ENCODE measurements around the gene TEX22. TPM values are rescaled to one million over a fixed set of nuclear protein-coding genes. Genes with fewer than 3 reads are reported as not detected.

The TEX22 gene
- total RNA-seq, 1 experiment from 2014 or later: 2.6 TPM

DNA sequence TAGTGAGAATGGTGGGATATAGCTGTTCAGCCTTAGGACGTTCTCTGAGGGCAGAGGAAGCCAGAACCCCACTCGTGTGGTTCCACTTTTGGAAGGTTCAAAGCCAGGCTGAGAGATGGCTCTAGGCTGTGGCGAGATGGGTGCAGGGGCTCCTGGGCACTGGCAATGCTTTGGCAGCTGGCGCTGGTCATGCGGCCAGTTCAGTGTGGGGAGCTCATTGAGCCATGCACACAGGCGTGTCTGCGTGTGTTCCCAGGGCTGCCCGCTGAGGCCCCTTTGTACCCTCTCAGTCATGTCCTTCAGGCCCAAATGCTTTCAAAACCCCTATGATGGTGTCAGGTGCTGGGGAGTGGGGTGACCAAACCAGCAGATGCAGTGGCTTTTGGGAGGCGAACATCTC, 1.7 kb downstream of the TEX22 start:
- BruUV-seq (replicated peaks): no TSS peak
- H3K27me3 ChIP-seq (ENCODE audit: insufficient read depth, low read depth): no peaks in the 10 kb centered on the region
- peaks cover 22% of the 10 kb centered on the region for H3K36me3 ChIP-seq (ENCODE audit: low read depth)
- H3K9me3 ChIP-seq (ENCODE audit: insufficient read depth, low read depth): peaks cover 50% of the 10 kb centered on the region
- peaks cover 11% of the 10 kb centered on the region for H3K79me2 ChIP-seq (ENCODE audit: low read depth)
- ChIA-PET CTCF (no interaction called here), POLR2A (ENCODE audit: unreplicated experiment) (no interaction called here)
- H3K4me2 ChIP-seq: no peak overlapping the region
- H3F3A ChIP-seq (ENCODE audit: insufficient read depth, low read depth): peaks cover 13% of the 10 kb centered on the region; the same call in 1 of the 2 replicates
- H2AFZ ChIP-seq: no peak overlapping the region
- intact Hi-C loops (cut with micrococcal nuclease; ENCODE audit: unreplicated experiment): no loop called here
- DNase-seq: no peak
- H3K4me1 ChIP-seq (replicated peaks; ENCODE audit: insufficient read depth): peaks cover 7% of the 10 kb centered on the region; the same call in 1 of the 2 replicates
- TF ChIP-seq EZH2 (IDR thresholded peaks at IDR 0.05; ENCODE audit: low read depth): no peak
- TF ChIP-seq, protein P1, sequence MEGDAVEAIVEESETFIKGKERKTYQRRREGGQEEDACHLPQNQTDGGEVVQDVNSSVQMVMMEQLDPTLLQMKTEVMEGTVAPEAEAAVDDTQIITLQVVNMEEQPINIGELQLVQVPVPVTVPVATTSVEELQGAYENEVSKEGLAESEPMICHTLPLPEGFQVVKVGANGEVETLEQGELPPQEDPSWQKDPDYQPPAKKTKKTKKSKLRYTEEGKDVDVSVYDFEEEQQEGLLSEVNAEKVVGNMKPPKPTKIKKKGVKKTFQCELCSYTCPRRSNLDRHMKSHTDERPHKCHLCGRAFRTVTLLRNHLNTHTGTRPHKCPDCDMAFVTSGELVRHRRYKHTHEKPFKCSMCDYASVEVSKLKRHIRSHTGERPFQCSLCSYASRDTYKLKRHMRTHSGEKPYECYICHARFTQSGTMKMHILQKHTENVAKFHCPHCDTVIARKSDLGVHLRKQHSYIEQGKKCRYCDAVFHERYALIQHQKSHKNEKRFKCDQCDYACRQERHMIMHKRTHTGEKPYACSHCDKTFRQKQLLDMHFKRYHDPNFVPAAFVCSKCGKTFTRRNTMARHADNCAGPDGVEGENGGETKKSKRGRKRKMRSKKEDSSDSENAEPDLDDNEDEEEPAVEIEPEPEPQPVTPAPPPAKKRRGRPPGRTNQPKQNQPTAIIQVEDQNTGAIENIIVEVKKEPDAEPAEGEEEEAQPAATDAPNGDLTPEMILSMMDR (conservative IDR thresholded peaks at IDR 0.05): no peak
- H3K9me2 ChIP-seq (ENCODE audit: insufficient read depth): no peaks in the 10 kb centered on the region
- H4K20me1 ChIP-seq (ENCODE audit: insufficient read depth): no peaks in the 10 kb centered on the region
- H3K4me3 ChIP-seq: no peak overlapping the region
- no peak overlapping the region for H3K27ac ChIP-seq

DNA sequence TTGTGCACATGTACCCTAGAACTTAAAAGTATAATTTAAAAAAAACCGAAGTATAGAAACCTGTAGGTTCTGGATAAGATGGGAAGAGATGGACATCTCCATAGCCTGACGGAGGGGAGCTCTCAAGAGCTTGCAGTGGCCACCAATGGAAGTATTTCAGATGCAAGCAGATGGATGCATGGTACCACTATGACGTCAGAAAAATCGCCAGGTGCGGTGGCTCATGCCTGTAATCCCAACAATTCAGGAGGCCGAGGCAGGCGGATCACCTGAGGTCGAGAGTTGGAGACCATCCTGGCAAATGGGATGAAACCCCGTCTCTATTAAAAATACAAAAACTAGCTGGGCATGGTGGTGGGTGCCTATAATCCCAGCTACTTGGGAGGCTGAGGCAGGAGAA, 3.4 kb downstream of the TEX22 start:
- Histone ChIP-seq H3K4me1 (replicated peaks; ENCODE audit: insufficient read depth) (peaks cover 7% of the 10 kb centered on the region; the same call in 1 of the 2 replicates), H3K27ac (no peak overlapping the region), H3K36me3 (ENCODE audit: low read depth) (peaks cover 22% of the 10 kb centered on the region), H4K20me1 (ENCODE audit: insufficient read depth) (no peaks in the 10 kb centered on the region), H3K27me3 (ENCODE audit: insufficient read depth, low read depth) (no peaks in the 10 kb centered on the region), H3F3A (ENCODE audit: insufficient read depth, low read depth) (peaks cover 13% of the 10 kb centered on the region; the same call in 1 of the 2 replicates), H3K4me2 (no peak overlapping the region), H3K79me2 (ENCODE audit: low read depth) (peaks cover 11% of the 10 kb centered on the region), H3K4me3 (no peak overlapping the region), H3K9me3 (ENCODE audit: insufficient read depth, low read depth) (peaks cover 50% of the 10 kb centered on the region), H2AFZ (no peak overlapping the region), H3K9me2 (ENCODE audit: insufficient read depth) (no peaks in the 10 kb centered on the region)
- no peak for DNase-seq
- POLR2A ChIA-PET (ENCODE audit: unreplicated experiment): no interaction called here
- no peak for TF ChIP-seq EZH2 (IDR thresholded peaks at IDR 0.05; ENCODE audit: low read depth)
- TF ChIP-seq, protein P1 (conservative IDR thresholded peaks at IDR 0.05): no peak
- CTCF ChIA-PET: no interaction called here
- intact Hi-C loops (cut with micrococcal nuclease; ENCODE audit: unreplicated experiment): no loop called here
- no TSS peak for BruUV-seq (replicated peaks)

DNA sequence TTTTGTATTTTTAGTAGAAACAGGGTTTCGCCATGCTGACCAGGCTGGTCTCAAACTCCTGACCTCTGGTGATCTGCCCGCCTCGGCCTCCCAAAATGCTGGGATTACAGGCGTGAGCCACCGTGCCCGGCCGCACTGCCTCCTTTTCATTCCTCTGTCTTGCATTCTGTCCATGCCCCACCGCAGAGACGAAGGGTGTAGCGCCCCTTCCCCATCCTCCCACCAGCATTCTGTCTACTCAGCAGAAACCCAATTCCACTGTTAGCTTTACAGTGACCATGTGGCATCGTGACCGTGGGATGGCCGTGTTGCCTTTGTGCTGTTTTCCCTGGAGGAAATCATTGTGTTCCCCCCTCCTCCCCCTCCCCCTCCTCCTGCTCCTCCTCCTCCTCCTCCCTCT, 10.3 kb downstream of the TEX22 start:
- no peak overlapping the region for H2AFZ ChIP-seq
- H3K79me2 ChIP-seq (ENCODE audit: low read depth): no peaks in the 10 kb centered on the region
- TF ChIP-seq, protein P1 (conservative IDR thresholded peaks at IDR 0.05): no peak
- TF ChIP-seq EZH2 (IDR thresholded peaks at IDR 0.05; ENCODE audit: low read depth): no peak
- H3K27ac ChIP-seq: no peak overlapping the region
- no peak overlapping the region for H3K4me3 ChIP-seq
- intact Hi-C loops (cut with micrococcal nuclease; ENCODE audit: unreplicated experiment): no loop called here
- no peaks in the 10 kb centered on the region for H3K36me3 ChIP-seq (ENCODE audit: low read depth)
- peaks cover 26% of the 10 kb centered on the region for H3K27me3 ChIP-seq (ENCODE audit: insufficient read depth, low read depth)
- H3F3A ChIP-seq (ENCODE audit: insufficient read depth, low read depth): peaks cover 5% of the 10 kb centered on the region; the same call in 1 of the 2 replicates
- no peaks in the 10 kb centered on the region for H3K9me2 ChIP-seq (ENCODE audit: insufficient read depth)
- no peak for DNase-seq
- no peak overlapping the region for H3K4me2 ChIP-seq
- H4K20me1 ChIP-seq (ENCODE audit: insufficient read depth): no peaks in the 10 kb centered on the region
- H3K4me1 ChIP-seq (replicated peaks; ENCODE audit: insufficient read depth): peaks cover 5% of the 10 kb centered on the region
- ChIA-PET CTCF (no interaction called here), POLR2A (ENCODE audit: unreplicated experiment) (no interaction called here)
- BruUV-seq (replicated peaks): no TSS peak
- peaks cover 6% of the 10 kb centered on the region; the same call in 1 of the 2 replicates for H3K9me3 ChIP-seq (ENCODE audit: insufficient read depth, low read depth)

All from PC-9 (cell line).